Activated CD4-positive, alpha-beta memory T cell treated with anti-CD3 and anti-CD28 coated beads, Interleukin-2, amount 10 ng/mL, durations not matched to agents 7 days and 5 days (primary cell): ENCODE data around the gene GRM4. TPM values are rescaled to one million over a fixed set of nuclear protein-coding genes. Genes with fewer than 3 reads are reported as not detected.

ENCODE experiments used
- CTCF ChIA-PET: fragments of 350-600 bp; sonication (Branson Sonifier 250); formaldehyde crosslinking; loops from one replicate; lab custom pipeline; 2021; ENCODE audit warnings: antibody characterized with exemption, inconsistent platforms; lab: Charles Lee
- POLR2A ChIA-PET: fragments of 350-600 bp; sonication (Branson Sonifier 250); formaldehyde crosslinking; loops from one replicate; lab custom pipeline; 2021; ENCODE audit warnings: antibody characterized with exemption; lab: Charles Lee
- DNase-seq: peaks from one replicate; pipeline ENCODE4 v3.0.0-alpha.2; 2020
- H3K27ac Mint-ChIP-seq: one replicate; pipeline ENCODE4 v1.8.0; 2021; ENCODE audit warnings: mild to moderate bottlenecking, mixed read lengths
- H3K27me3 Mint-ChIP-seq: one replicate; pipeline ENCODE4 v1.8.0; 2021; ENCODE audit warnings: mixed read lengths
- H3K36me3 Mint-ChIP-seq: one replicate; pipeline ENCODE4 v1.8.0; 2021; ENCODE audit warnings: low read depth, mixed read lengths
- H3K4me1 Mint-ChIP-seq: one replicate; pipeline ENCODE4 v1.8.0; 2021; ENCODE audit warnings: mixed read lengths
- H3K4me3 Mint-ChIP-seq: one replicate; pipeline ENCODE4 v1.8.0; 2021; ENCODE audit warnings: mild to moderate bottlenecking, mixed read lengths
- H3K9me3 Mint-ChIP-seq: one replicate; pipeline ENCODE4 v1.8.0; 2021; ENCODE audit warnings: mixed read lengths
- total RNA-seq, 2 experiments: library from RNA; stranded (reverse); gene quantifications; one replicate each; pipeline ENCODE4 v1.2.3, GENCODE V29; 2021

GRM4 gene
- total RNA-seq, 2 experiments from 2014 or later: not detected

DNA sequence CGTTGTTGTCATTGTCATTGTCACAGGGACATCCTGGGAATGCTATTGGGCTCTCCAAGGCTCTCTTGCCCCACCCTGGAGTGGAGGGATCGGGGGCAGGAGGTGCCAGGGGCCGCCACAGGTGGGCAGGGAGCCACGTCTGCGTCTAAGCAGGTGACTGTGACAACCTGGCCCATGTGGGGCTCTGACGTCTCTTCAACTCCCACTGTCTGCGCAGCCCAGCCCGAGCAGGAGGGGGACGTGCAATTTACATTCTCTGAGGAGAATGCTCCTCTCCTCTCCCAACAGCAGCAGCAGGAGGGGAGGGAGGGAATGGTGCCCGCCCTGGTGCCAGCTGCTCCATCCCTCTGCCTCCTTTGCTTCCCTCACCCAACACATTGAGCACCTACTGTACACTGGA lies 50.1 kb downstream of the GRM4 start:
- ChIA-PET POLR2A (no interaction called here), CTCF (no interaction called here)
- H3K36me3 Mint-ChIP-seq: no peaks in the 10 kb centered on the region
- H3K27ac Mint-ChIP-seq: no peak overlapping the region
- H3K9me3 Mint-ChIP-seq: no peaks in the 10 kb centered on the region
- DNase-seq: no peak
- H3K4me1 Mint-ChIP-seq: peaks cover 1% of the 10 kb centered on the region
- no peak overlapping the region for H3K4me3 Mint-ChIP-seq
- H3K27me3 Mint-ChIP-seq: peaks cover 16% of the 10 kb centered on the region

- Mint-ChIP-seq H3K27me3 (peaks cover 16% of the 10 kb centered on the region), H3K4me3 (no peak overlapping the region), H3K27ac (no peak overlapping the region), H3K4me1 (peaks cover 1% of the 10 kb centered on the region), H3K36me3 (no peaks in the 10 kb centered on the region), H3K9me3 (no peaks in the 10 kb centered on the region)
- DNase-seq: no peak
- POLR2A ChIA-PET: no interaction called here
- CTCF ChIA-PET: no interaction called here
Observed at GRCh38 chr6:34095136-34095505, 50.8 kb downstream of the GRM4 start.

GRCh38 chr6:34094474-34095135 lies 51.3 kb downstream of the GRM4 start:
- H3K27me3 Mint-ChIP-seq: peaks cover 16% of the 10 kb centered on the region
- no peaks in the 10 kb centered on the region for H3K9me3 Mint-ChIP-seq
- H3K36me3 Mint-ChIP-seq: no peaks in the 10 kb centered on the region
- H3K4me1 Mint-ChIP-seq: peaks cover 1% of the 10 kb centered on the region
- no peak overlapping the region for H3K27ac Mint-ChIP-seq
- H3K4me3 Mint-ChIP-seq: no peak overlapping the region
- ChIA-PET CTCF (no interaction called here), POLR2A (no interaction called here)
- DNase-seq: no peak

DNA sequence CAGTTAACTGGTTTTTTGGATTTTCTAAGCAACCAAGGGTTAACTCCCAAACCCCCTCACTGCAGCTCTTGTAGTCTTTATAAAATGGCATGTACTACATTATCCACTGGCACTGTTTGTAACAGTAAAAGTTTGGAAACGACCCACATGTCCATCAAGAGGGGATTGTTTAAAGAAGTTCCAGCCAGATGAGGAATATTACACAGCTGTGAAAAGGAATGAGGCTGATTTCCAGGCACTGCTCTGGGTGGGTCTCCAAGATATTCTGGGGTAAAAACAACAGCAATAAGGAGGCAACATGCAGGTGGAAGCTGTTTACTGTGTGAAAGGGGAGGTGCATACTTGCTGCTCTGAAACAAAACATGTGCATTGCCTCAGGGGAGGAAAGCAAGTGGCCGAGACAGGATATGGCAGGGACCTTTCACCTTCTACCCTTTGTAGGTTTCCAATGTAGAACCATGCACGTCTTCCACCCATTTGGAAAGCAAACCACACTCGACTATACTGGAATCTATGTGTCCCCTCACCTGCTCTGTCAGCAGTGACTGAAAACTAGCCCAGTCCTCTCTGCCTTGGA lies 51.9 kb downstream of the GRM4 start:
- Mint-ChIP-seq H3K27me3 (peaks cover 16% of the 10 kb centered on the region), H3K4me3 (no peak overlapping the region), H3K9me3 (no peaks in the 10 kb centered on the region), H3K27ac (no peak overlapping the region), H3K36me3 (no peaks in the 10 kb centered on the region), H3K4me1 (peaks cover 1% of the 10 kb centered on the region)
- ChIA-PET POLR2A (no interaction called here), CTCF (interaction anchor here (0.6 kb wide), 1 partner anchor 39 kb away, joined by 3 read pairs; no protein-coding TSS in a partner anchor)
- DNase-seq: no peak

GRCh38 chr6:34093206-34093605 lies 52.7 kb downstream of the GRM4 start:
- no peaks in the 10 kb centered on the region for H3K36me3 Mint-ChIP-seq
- H3K27me3 Mint-ChIP-seq: peaks cover 16% of the 10 kb centered on the region
- no peak overlapping the region for H3K27ac Mint-ChIP-seq
- no peaks in the 10 kb centered on the region for H3K9me3 Mint-ChIP-seq
- ChIA-PET POLR2A (no interaction called here), CTCF (interaction anchor here (0.6 kb wide), 1 partner anchor 38 kb away, joined by 3 read pairs; no protein-coding TSS in a partner anchor)
- no peak overlapping the region for H3K4me3 Mint-ChIP-seq
- no peak for DNase-seq
- H3K4me1 Mint-ChIP-seq: peaks cover 1% of the 10 kb centered on the region

GRCh38 chr6:34092631-34093030 lies 53.3 kb downstream of the GRM4 start:
- no peak for DNase-seq
- no peak overlapping the region for H3K27ac Mint-ChIP-seq
- ChIA-PET CTCF (no interaction called here), POLR2A (no interaction called here)
- peaks cover 16% of the 10 kb centered on the region for H3K27me3 Mint-ChIP-seq
- no peak overlapping the region for H3K4me3 Mint-ChIP-seq
- H3K4me1 Mint-ChIP-seq: peaks cover 1% of the 10 kb centered on the region
- H3K36me3 Mint-ChIP-seq: no peaks in the 10 kb centered on the region
- no peaks in the 10 kb centered on the region for H3K9me3 Mint-ChIP-seq

DNA sequence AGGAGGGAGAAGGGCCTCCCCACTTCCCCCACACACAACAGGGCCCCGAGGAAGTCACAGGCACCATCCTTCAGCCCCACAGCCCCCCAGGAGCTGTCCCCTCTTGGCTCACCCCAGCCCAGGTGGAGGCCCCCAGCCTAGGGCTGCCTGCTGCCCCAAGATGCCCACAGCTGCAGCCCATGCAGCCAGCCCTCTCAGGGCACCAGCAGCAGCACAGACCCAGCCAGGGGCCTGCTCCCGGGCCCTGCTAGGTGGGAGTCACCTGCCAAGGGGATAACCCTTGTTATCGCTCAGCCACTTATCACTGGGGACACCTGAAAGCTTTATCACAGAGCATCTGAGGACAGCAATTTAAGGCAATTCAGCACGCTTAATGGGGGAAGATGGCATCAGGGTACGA lies 55.0 kb downstream of the GRM4 start:
- no peak for DNase-seq
- H3K36me3 Mint-ChIP-seq: no peaks in the 10 kb centered on the region
- no peaks in the 10 kb centered on the region for H3K9me3 Mint-ChIP-seq
- no peak overlapping the region for H3K4me3 Mint-ChIP-seq
- ChIA-PET CTCF (no interaction called here), POLR2A (no interaction called here)
- no peak overlapping the region for H3K27ac Mint-ChIP-seq
- H3K27me3 Mint-ChIP-seq: peaks cover 7% of the 10 kb centered on the region
- peaks cover 1% of the 10 kb centered on the region for H3K4me1 Mint-ChIP-seq

DNA sequence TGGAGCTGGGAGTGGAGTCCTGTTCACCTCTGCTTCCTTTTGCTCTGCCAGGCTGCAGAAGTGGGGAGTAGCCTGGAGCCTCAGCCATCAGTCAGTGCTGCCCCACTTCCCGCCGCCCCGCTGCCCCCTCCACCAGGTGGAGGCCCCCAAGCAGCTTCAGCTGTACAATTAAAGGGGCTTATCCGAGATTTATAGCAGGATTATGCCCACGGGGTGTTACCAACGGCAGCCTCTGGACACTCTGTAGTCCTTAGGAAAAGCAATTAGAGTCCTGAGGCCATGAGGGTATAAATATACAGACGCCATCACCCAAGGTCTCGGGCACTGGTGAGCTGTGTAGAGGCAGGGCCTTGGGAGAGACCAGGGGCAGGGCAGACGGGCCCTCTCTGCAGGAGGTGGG lies 55.4 kb downstream of the GRM4 start:
- H3K4me1 Mint-ChIP-seq: peaks cover 1% of the 10 kb centered on the region
- H3K4me3 Mint-ChIP-seq: no peak overlapping the region
- no peaks in the 10 kb centered on the region for H3K36me3 Mint-ChIP-seq
- CTCF ChIA-PET: no interaction called here
- H3K9me3 Mint-ChIP-seq: no peaks in the 10 kb centered on the region
- peaks cover 6% of the 10 kb centered on the region for H3K27me3 Mint-ChIP-seq
- no peak overlapping the region for H3K27ac Mint-ChIP-seq
- POLR2A ChIA-PET: no interaction called here
- no peak for DNase-seq

GRCh38 chr6:34086558-34086957 lies 59.3 kb downstream of the GRM4 start:
- Mint-ChIP-seq H3K36me3 (no peaks in the 10 kb centered on the region), H3K27ac (no peak overlapping the region), H3K4me3 (no peak overlapping the region), H3K27me3 (no peaks in the 10 kb centered on the region), H3K4me1 (no peaks in the 10 kb centered on the region), H3K9me3 (no peaks in the 10 kb centered on the region)
- POLR2A ChIA-PET: no interaction called here
- no peak for DNase-seq
- CTCF ChIA-PET: no interaction called here

DNA sequence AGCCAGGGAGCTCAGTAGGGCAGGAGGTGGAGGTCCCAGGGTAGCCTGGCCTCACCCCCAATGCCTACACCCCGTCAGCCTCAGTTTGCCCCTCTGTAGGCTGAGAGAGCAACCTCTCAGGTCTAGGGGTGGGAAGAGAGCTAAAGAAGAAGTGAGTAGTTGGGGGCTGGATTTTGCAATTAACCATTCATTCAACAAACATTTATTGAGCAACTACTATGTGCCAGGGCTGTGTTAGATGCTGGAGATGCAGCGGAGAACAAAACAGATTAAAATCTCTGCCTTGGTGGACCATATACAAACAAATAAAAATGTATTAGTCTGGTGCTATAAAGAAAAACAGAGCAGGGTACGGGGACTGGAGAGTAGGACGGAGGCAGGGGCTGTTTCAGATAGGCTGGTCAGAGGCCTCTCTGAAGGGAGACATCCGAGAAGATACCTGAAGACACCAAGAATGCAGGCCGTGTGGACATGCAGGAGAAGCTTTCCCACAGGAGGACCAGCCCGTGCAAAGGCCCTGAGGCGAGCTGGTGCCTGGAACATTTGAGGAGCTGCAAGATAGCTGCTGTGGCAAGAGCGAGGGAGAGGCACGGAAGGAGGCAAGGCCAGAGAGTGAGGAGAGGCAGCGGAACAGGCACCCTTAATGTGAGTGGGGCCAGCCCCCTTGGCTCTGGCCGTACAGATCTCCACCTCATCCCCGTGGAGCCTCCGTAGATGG lies 60.3 kb downstream of the GRM4 start:
- POLR2A ChIA-PET: no interaction called here
- no peaks in the 10 kb centered on the region for H3K4me1 Mint-ChIP-seq
- no peak overlapping the region for H3K27ac Mint-ChIP-seq
- no peak overlapping the region for H3K4me3 Mint-ChIP-seq
- no peaks in the 10 kb centered on the region for H3K9me3 Mint-ChIP-seq
- H3K27me3 Mint-ChIP-seq: no peaks in the 10 kb centered on the region
- DNase-seq: no peak
- H3K36me3 Mint-ChIP-seq: no peaks in the 10 kb centered on the region
- CTCF ChIA-PET: no interaction called here

DNA sequence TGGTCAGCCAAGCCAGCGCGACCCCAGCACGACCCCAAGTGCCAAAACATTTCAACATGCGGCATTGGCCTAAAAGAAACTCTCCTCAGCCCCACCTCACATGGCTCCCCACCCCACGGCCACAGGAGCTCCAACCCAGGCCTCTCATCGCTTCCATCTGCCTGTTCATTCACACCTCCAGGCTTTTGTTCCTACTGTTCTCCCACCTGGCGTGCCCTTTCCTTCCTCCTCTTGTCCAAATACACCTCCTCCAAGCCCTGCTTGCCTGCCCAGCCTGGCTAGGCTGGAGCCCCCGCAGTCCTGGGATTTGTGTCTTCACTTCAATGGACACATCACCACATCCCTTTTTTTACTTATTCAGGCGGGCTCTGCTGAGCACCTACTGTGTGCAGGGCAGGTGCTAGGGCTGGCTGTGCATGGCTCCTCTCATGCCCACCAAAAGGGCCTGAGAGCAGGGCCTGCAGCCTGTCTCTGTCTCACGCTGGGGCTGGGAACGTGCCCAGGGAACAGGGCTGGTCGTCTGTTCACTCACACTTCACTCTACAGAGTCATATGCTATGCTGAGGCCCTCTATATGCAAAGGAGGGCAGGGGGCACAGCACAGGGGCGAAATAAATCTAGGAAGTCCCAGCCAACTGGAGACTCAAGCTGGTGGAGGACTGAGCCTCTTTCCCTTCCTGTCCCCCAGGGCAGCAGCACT lies 61.1 kb downstream of the GRM4 start:
- H3K27ac Mint-ChIP-seq: no peak overlapping the region
- CTCF ChIA-PET: interaction anchor here (0.5 kb wide), 1 partner anchor 15 kb away, joined by 3 read pairs; no protein-coding TSS in a partner anchor
- no peaks in the 10 kb centered on the region for H3K4me1 Mint-ChIP-seq
- no peak overlapping the region for H3K4me3 Mint-ChIP-seq
- H3K27me3 Mint-ChIP-seq: no peaks in the 10 kb centered on the region
- H3K9me3 Mint-ChIP-seq: no peaks in the 10 kb centered on the region
- POLR2A ChIA-PET: no interaction called here
- no peak for DNase-seq
- no peaks in the 10 kb centered on the region for H3K36me3 Mint-ChIP-seq

GRCh38 chr6:34082864-34083626 lies 62.8 kb downstream of the GRM4 start:
- Mint-ChIP-seq H3K27me3 (no peaks in the 10 kb centered on the region), H3K36me3 (no peaks in the 10 kb centered on the region), H3K9me3 (no peaks in the 10 kb centered on the region)

GRCh38 chr6:34082348-34082747 lies 63.5 kb downstream of the GRM4 start:
- POLR2A ChIA-PET: no interaction called here

More at GRCh38 chr6:34082864-34083626, 62.8 kb downstream of the GRM4 start:
- ChIA-PET POLR2A (no interaction called here), CTCF (no interaction called here)
- Mint-ChIP-seq H3K4me3 (no peak overlapping the region), H3K4me1 (no peaks in the 10 kb centered on the region), H3K27ac (no peak overlapping the region)
- no peak for DNase-seq

More at GRCh38 chr6:34082348-34082747, 63.5 kb downstream of the GRM4 start:
- Mint-ChIP-seq H3K9me3 (no peaks in the 10 kb centered on the region), H3K27ac (no peak overlapping the region), H3K36me3 (no peaks in the 10 kb centered on the region), H3K4me1 (no peaks in the 10 kb centered on the region), H3K27me3 (no peaks in the 10 kb centered on the region), H3K4me3 (no peak overlapping the region)
- CTCF ChIA-PET: no interaction called here
- no peak for DNase-seq
